PC-9 (cell line): ENCODE results near the gene PTTG1IP.

Experiments
- CTCF ChIP-seq: fragments of 200-600 bp; sonication (generic); conservative IDR thresholded peaks from 2 replicates; pipeline ENCODE4 v1.6.1; 2017; ENCODE audit warnings: mixed run types, antibody characterized with exemption, mild to moderate bottlenecking, moderate library complexity
- EZH2 ChIP-seq: fragments of 200-600 bp; sonication (generic); IDR thresholded peaks from 2 replicates; pipeline ENCODE4 v1.8.0; 2017; ENCODE audit warnings: antibody characterized with exemption, low read depth

GRCh38 chr21:44853601-44854390 lies 19.7 kb downstream of the PTTG1IP start:
- no peak for TF ChIP-seq CTCF
- TF ChIP-seq EZH2, result no peak
